Urinary bladder (tissue), 4 donors: ENCODE measurements around the gene MYLIP. TPM values are rescaled to one million over a fixed set of nuclear protein-coding genes. Genes with fewer than 3 reads are reported as not detected.

Source experiments
- DNase-seq: peaks from one replicate; pipeline ENCODE4 v3.0.0-alpha.2; 2015; ENCODE audit errors: extremely low spot score
- H3K27ac ChIP-seq: one replicate; pipeline ENCODE4 v1.5.1; 2013; ENCODE audit warnings: low read depth, mild to moderate bottlenecking, moderate library complexity
- H3K36me3 ChIP-seq: one replicate; pipeline ENCODE4 v1.6.1; 2013; ENCODE audit warnings: mild to moderate bottlenecking, moderate library complexity; ENCODE audit not compliant: insufficient read depth
- H3K4me1 ChIP-seq: one replicate; pipeline ENCODE4 v1.6.1; 2013; ENCODE audit warnings: mild to moderate bottlenecking, moderate library complexity; ENCODE audit not compliant: insufficient read depth
- H3K4me3 ChIP-seq: one replicate; pipeline ENCODE4 v1.5.1; 2013; ENCODE audit warnings: low read depth, low read length
- WGBS: extraction: QIAGEN DNeasy Blood & Tissue Kit; methylation state at CpG from one replicate; pipeline ENCODE4 v1.1.7; 2013; 5-methylcytosine and 5-hydroxymethylcytosine counted together
- polyA plus RNA-seq: library from polyadenylated mRNA; stranded (reverse); fragments of 200-250 nt; gene quantifications from one replicate; pipeline ENCODE4 v1.2.3, GENCODE V29; 2013
- total RNA-seq: library from RNA; depleted of rRNA; stranded (reverse); fragments of >200 nt; gene quantifications from one replicate; pipeline ENCODE4 v1.2.3, GENCODE V29; 2014
- donor health status: healthy with polysubstance abuse.
- donor health status: healthy.

MYLIP gene
- total and polyA plus RNA-seq, 2 donors = 40.6 to 53.8 TPM

DNA sequence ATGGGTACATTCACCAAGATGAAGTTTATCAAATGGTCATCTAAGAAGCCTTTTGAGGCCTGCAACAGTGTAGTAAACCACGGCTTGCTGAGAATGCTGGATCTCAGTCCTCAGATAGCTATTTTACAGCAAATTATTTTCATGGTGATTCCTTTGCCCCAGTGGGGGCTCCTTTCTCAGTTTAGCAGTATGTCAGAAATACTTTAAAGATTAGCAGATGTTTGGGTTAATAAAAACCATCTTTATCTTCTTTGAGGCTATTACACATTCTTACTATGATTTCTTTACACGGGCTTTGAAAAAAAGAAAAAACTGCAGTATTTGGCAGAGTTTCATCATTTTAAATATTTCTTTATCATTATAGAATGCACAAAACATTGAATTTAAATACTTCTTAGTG lies 10.7 kb downstream of the MYLIP start:
- 53% methylated on average over 2 of the region's 2 CpGs for WGBS
- Histone ChIP-seq H3K27ac (no peak overlapping the region), H3K4me1 (no peaks in the 10 kb centered on the region), H3K4me3 (no peak overlapping the region), H3K36me3 (peaks cover 2% of the 10 kb centered on the region)
- DNase-seq = no peak

DNA sequence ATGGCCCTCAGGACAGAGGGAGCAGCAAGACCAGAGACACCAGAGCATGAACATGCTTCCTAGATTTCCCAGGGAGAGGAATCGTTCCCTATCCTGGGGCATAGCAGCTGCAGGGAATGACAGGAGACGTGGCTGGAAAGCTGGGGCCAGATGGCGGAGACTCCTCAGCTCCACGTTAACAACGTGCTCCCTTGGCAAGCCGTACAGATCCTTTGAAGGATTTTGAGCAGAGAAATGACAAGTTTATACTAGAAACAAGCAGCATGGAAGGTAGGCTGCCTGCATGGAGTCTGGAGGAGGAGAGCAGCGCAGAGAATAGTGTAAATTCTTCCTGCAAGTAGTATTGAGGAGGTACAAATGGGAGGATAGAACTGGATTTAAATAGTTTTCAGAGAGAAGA lies 11.7 kb downstream of the MYLIP start:
- Histone ChIP-seq H3K36me3 (peaks cover 4% of the 10 kb centered on the region), H3K4me3 (no peak overlapping the region), H3K27ac (no peak overlapping the region), H3K4me1 (no peaks in the 10 kb centered on the region)
- no peak for DNase-seq
- 59% methylated on average over 7 of the region's 7 CpGs for WGBS

DNA sequence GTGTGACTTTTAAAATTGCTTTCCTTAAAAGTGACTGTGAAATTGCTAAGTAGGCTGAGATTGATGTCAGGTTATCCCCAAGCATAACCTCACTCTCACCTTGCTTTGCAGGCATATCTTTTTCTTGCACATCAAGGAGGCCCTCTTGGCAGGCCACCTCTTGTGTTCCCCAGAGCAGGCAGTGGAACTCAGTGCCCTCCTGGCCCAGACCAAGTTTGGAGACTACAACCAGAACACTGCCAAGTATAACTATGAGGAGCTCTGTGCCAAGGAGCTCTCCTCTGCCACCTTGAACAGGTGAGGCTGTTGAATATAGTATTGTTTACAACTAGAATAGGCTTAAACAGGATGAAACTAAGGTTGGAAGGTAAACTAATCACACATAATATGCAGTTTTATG lies 12.6 kb downstream of the MYLIP start:
- no peaks in the 10 kb centered on the region for H3K4me1 ChIP-seq
- no peak overlapping the region for H3K27ac ChIP-seq
- peaks cover 4% of the 10 kb centered on the region for H3K36me3 ChIP-seq
- DNase-seq = no peak
- H3K4me3 ChIP-seq = no peak overlapping the region

DNA sequence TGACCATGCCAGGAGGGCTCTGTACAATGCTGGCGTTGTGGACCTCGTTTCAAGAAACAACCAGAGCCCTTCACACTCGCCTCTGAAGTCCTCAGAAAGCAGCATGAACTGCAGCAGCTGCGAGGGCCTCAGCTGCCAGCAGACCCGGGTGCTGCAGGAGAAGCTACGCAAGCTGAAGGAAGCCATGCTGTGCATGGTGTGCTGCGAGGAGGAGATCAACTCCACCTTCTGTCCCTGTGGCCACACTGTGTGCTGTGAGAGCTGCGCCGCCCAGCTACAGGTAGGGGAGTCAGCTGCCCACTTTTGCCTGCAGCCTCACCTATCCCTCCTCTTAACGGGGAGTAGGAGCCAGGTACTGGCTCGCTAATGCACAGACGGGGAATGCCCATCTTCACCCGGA lies 16.2 kb downstream of the MYLIP start:
- Histone ChIP-seq H3K4me1 (no peaks in the 10 kb centered on the region), H3K36me3 (peaks cover 4% of the 10 kb centered on the region), H3K4me3 (no peak overlapping the region), H3K27ac (no peak overlapping the region)
- WGBS = 87% methylated on average over 13 of the region's 13 CpGs
- DNase-seq = no peak

DNA sequence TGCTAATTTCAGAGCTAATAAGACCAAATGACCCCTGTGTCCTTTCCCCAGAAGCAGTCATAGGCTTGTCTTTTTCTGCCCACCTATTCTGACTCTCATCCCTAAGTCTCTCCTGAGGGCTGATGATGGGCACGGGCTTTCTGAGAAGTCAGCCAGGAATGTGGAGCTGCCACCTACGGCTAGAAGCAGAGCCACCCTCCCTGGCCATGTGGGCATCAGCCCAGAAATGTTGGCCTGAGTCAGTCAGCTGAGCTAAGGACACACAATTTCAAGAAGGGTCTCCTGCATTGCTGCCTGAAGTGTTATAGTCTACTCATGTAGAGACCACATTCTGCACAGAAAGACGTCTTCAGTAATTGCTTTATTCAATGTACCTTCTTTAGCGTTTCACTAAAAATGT lies 17.1 kb downstream of the MYLIP start:
- H3K4me1 ChIP-seq = no peaks in the 10 kb centered on the region
- peaks cover 4% of the 10 kb centered on the region for H3K36me3 ChIP-seq
- DNase-seq = no peak
- H3K27ac ChIP-seq = no peak overlapping the region
- no peak overlapping the region for H3K4me3 ChIP-seq
- 38% methylated on average over 4 of the region's 4 CpGs for WGBS

DNA sequence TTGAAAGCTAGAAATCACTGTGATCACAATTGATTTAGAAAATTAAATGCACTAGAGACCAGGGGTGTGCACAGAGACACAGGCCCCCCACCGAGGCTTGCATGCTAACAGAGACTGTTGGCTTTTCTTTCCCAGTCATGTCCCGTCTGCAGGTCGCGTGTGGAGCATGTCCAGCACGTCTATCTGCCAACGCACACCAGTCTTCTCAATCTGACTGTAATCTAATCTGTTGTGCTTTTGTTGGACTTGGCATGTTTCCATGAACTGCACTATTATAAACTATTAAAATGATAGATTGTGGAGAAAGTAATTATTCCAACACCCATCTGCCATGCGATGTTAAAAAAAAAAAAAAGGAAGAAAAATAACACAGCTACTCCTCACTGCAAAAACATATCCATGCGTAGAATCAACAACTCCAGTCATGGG lies 17.7 kb downstream of the MYLIP start:
- H3K4me1 ChIP-seq = no peaks in the 10 kb centered on the region
- H3K4me3 ChIP-seq = no peak overlapping the region
- no peak for DNase-seq
- no peak overlapping the region for H3K27ac ChIP-seq
- 25% methylated on average over 8 of the region's 8 CpGs for WGBS
- H3K36me3 ChIP-seq = peaks cover 4% of the 10 kb centered on the region

DNA sequence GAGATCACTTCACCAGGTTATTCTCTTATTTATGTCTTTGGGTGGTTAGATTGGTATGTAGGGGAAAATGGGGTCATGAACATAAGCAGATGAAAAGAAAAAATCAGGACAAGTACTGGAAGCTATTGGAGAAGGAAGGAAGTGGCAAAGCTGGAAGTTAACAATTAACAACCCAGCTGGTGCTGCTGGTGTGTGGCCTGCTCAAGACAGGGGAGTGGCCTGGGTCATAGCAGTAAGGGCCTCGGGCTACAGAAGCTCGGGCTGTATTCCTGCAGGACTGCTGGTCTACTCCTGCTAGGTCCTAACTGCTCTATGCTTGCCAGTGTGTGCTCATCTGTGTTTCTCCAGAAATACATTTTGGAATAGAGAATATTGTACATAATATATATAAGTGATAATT lies 19.6 kb downstream of the MYLIP start:
- Histone ChIP-seq H3K27ac (no peak overlapping the region), H3K4me3 (no peak overlapping the region), H3K4me1 (no peaks in the 10 kb centered on the region), H3K36me3 (peaks cover 2% of the 10 kb centered on the region)
- 70% methylated on average over 2 of the region's 2 CpGs for WGBS
- no peak for DNase-seq

DNA sequence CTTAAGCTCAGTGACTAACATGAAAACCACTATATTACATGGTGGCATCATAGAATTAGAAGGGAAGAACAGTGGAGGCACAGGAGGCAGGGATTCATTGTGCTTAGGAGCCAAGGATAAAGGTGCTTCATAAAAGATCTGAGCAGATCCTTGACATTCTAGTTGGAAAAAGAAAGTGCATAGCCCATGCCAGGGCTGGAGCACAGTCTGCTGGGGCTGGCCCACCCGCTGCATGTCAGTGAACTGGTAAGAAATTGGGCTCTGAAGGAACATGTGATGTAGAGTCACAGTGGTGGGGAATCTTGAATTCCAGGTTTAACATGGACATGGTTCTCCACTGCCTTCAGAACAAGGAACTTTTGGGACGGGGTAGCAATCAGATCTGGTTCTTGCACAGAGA lies 20.4 kb downstream of the MYLIP start:
- Histone ChIP-seq H3K36me3 (peaks cover 2% of the 10 kb centered on the region), H3K27ac (no peak overlapping the region), H3K4me1 (no peaks in the 10 kb centered on the region), H3K4me3 (no peak overlapping the region)
- WGBS = 97% methylated on average over 2 of the region's 2 CpGs
- no peak for DNase-seq

DNA sequence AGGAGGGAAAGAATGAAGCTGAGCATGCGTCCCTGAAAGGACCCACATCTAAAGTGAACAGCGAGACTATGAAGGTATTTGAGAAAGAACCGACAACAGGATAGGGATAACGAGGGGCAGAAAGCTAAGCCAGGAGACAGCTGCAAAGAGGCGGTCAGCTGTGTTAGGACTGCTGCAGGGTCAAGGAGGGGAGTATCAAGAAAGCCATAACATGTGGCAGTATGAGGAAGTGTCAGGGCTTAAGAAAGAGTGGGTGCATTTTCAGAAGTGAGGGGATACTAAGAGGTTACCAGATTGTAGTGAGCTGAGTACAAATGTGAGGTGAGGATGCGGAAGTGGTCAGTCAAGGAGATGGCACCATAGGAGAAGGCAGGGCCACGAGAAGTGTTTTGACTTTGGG lies 21.2 kb downstream of the MYLIP start:
- H3K27ac ChIP-seq = no peak overlapping the region
- no peaks in the 10 kb centered on the region for H3K4me1 ChIP-seq
- no peak overlapping the region for H3K4me3 ChIP-seq
- DNase-seq = no peak
- peaks cover under 1% of the 10 kb centered on the region for H3K36me3 ChIP-seq
- WGBS = 96% methylated on average over 7 of the region's 7 CpGs

DNA sequence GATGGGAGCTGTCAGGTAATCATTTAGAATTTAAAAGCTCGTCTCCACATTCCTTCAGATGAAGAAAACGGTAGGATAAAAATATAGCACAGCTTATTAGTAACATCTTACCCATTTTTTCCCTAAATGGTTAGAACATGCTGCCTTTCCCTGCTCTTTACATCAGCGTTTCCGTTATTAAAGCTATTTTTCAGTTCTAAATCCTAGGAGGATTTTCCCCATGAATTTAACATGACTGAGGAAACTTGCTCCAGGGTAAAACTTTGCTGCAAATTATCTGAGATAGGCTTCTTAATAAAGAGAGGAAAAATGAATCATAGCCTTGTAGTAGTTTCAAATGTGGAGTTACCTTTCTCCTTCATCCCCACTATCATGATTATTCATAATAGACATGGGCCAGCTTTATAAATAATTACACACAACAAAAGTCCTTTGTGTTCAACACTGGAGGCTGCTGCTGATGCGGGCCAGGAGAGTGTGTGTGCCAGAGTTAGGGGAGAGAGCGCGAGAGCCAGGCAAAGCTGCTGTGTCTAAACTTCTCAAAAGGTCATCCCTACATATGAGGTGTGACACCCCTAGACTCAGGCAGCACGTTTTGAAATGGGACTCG lies 24.4 kb downstream of the MYLIP start:
- WGBS = 82% methylated on average over 9 of the region's 9 CpGs
- DNase-seq = no peak
- Histone ChIP-seq H3K4me3 (no peak overlapping the region), H3K27ac (no peak overlapping the region), H3K4me1 (no peaks in the 10 kb centered on the region), H3K36me3 (no peaks in the 10 kb centered on the region)

DNA sequence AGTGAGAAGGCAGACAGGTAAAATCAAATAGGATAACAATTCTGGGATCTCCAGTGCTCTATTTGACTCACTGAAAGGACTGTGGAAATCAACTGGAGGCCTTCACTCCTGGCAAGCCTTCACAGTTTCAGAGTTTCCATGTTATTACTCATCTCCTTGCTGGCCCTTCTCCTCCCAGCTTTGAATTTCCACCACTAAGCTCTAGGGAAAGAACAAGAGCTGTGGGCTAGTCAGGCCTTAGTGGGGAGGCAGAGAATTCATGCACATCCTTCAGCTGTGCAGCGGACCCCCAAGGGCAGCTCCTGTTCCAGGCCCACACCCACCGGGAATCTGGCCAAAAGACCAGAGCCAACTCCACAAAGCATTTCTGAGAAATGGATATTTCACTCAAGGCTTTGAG lies 26.0 kb downstream of the MYLIP start:
- WGBS = 74% methylated on average over 2 of the region's 2 CpGs
- H3K4me1 ChIP-seq = no peaks in the 10 kb centered on the region
- H3K4me3 ChIP-seq = no peak overlapping the region
- DNase-seq = no peak
- no peak overlapping the region for H3K27ac ChIP-seq
- H3K36me3 ChIP-seq = no peaks in the 10 kb centered on the region

DNA sequence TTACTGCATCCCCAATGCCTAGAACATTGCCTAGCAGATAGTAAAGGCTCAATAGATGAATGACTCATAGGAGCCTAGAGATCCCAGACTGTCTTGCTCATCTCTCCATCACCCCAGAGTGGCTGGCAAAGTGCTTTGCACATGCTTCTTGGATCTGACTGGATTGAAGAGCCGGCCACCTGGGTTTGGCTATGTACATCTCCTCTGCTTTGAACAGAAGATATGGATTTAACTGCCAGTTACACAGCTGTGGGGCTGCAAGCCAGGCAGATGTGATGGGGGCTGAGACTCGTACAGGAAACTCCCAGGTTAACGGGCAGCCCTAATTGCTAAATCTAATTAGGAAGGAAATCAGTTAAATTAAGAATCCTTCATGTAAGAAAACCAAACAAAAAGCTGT lies 28.6 kb downstream of the MYLIP start:
- Histone ChIP-seq H3K4me3 (no peak overlapping the region), H3K27ac (no peak overlapping the region), H3K36me3 (no peaks in the 10 kb centered on the region), H3K4me1 (no peaks in the 10 kb centered on the region)
- no peak for DNase-seq
- 55% methylated on average over 3 of the region's 3 CpGs for WGBS

DNA sequence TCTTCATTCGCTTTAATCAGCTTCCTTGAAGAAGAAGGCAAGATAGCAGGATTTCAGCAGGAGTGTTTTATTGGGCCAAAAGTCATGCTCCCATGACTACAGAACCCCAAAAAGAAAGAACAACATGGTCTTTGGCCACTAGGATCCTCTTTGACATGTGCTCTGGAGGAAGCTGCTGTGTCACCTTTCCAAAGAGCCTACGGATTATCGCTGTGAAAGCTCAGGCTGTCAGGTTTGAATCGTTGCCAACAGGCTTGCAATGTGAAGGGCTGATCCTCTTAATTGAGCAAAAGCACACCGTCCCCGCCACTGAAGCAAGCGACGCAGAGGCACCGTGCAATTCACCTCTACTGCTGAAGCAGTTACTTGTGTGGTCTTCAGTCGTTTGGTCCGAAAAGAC lies 29.0 kb downstream of the MYLIP start:
- no peak for DNase-seq
- 62% methylated on average over 11 of the region's 11 CpGs for WGBS
- Histone ChIP-seq H3K4me1 (no peaks in the 10 kb centered on the region), H3K4me3 (no peak overlapping the region), H3K36me3 (no peaks in the 10 kb centered on the region), H3K27ac (no peak overlapping the region)

DNA sequence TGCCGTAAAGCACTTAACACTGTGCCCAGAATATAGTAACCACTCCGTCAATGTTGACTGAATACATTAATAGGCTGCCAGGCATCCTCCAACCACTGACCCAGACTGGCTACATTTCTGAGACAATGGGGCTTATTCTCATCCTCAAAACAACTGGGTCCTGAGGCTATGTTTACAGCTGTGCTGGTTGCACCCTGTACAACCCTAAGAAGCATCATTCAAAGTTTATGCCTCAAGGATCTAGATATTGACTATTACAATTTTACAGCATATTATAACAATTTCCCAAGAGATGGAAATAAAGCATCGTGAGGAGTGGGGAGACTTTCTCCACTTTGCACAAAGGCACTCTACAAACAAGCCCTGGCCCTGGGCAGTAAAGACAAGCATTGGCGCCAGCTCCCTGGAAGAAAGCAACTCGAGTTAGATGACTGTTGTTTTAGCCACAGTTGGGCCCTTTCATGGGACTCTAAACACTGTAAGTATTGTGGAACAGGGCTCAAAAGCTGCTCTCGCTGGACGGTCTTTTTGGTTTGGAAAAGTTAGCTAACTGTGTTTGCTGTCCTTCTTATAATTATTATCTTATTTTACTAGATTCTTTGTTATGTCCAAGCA lies 30.2 kb downstream of the MYLIP start:
- WGBS = 86% methylated on average over 7 of the region's 7 CpGs

DNA sequence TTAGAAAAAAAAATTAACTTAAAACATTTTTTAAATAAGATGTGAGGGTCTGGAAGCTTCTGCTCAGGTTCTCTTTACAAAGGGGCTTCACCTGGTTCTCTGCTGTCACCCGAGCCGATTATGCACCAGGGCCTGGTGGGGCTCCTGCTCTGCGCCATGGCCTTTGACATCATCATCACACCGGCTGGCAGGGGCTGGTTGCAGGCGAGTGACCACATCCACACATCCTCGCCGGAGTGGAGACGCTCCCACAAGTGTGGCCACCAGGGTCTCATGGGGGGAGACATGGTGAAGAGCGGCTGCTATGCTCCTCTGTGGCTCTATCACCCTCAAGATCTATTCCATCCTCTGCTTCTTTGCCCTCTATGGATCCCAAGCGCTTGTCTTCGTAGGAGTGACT lies 31.9 kb downstream of the MYLIP start:
- no peak for DNase-seq
- Histone ChIP-seq H3K4me1 (no peaks in the 10 kb centered on the region), H3K27ac (no peak overlapping the region), H3K4me3 (no peak overlapping the region), H3K36me3 (no peaks in the 10 kb centered on the region)
- 97% methylated on average over 11 of the region's 11 CpGs for WGBS

More for the DNA sequence above, 30.2 kb downstream of the MYLIP start:
- no peak overlapping the region for H3K27ac ChIP-seq
- no peaks in the 10 kb centered on the region for H3K4me1 ChIP-seq
- no peak for DNase-seq
- H3K36me3 ChIP-seq = no peaks in the 10 kb centered on the region
- H3K4me3 ChIP-seq = no peak overlapping the region
